Femur (tissue), 1 donor: ENCODE measurements around the gene HOXD9.

Experiments used
- DNase-seq: peaks from one replicate; pipeline ENCODE4 v3.0.0-alpha.2; 2017

The HOXD9 gene

GRCh38 chr2:176122683-176123410 is at the start of gene HOXD9:
HOXD9 (plus strand) TSS chr2:176122719; CDS start chr2:176122769, 50 bp downstream.
- DNase-seq = peak; percentile 86

GRCh38 chr2:176072951-176073904 is 49.3 kb upstream of the HOXD9 start:
- DNase-seq = no peak

GRCh38 chr2:176074919-176075425 is 47.5 kb upstream of the HOXD9 start:
- no peak for DNase-seq

- no peak for DNase-seq
Observed at GRCh38 chr2:176075481-176075880, 47.0 kb upstream of the HOXD9 start.

GRCh38 chr2:176076063-176076462 is 46.5 kb upstream of the HOXD9 start:
- no peak for DNase-seq

GRCh38 chr2:176076796-176077195 is 45.7 kb upstream of the HOXD9 start:
- DNase-seq = no peak

GRCh38 chr2:176078541-176079284 is 43.8 kb upstream of the HOXD9 start:
- no peak for DNase-seq

- no peak for DNase-seq
Observed at GRCh38 chr2:176079285-176079830, 43.2 kb upstream of the HOXD9 start.

GRCh38 chr2:176079831-176080539 is 42.5 kb upstream of the HOXD9 start:
- no peak for DNase-seq

GRCh38 chr2:176080540-176081375 is 41.8 kb upstream of the HOXD9 start:
- no peak for DNase-seq

GRCh38 chr2:176081376-176081836 is 41.1 kb upstream of the HOXD9 start:
- no peak for DNase-seq

- DNase-seq = no peak
Observed at GRCh38 chr2:176081837-176082524, 40.5 kb upstream of the HOXD9 start.

GRCh38 chr2:176082525-176082823 is 40.0 kb upstream of the HOXD9 start:
- no peak for DNase-seq

GRCh38 chr2:176082824-176083751 is 39.4 kb upstream of the HOXD9 start:
- DNase-seq = no peak

GRCh38 chr2:176083796-176084261 is 38.7 kb upstream of the HOXD9 start, which contains the start of gene EVX2:
EVX2 (minus strand) TSS chr2:176083962; CDS start chr2:176083776, 186 bp downstream.
- no peak for DNase-seq

- no peak for DNase-seq
Observed at GRCh38 chr2:176084611-176085119, 37.9 kb upstream of the HOXD9 start.

GRCh38 chr2:176085120-176085788 is 37.3 kb upstream of the HOXD9 start:
- no peak for DNase-seq
